T-cell (primary cell): ENCODE measurements around the gene MYH9. TPM values are rescaled to one million over a fixed set of nuclear protein-coding genes. Genes with fewer than 3 reads are reported as not detected.

Experiments
- ATAC-seq, 4 experiments: fragments of 200-7000 bp in 3 of 4; fragments of 150-1000 bp in 1 of 4; cut with Tn5 transposase; replicated peaks in 1 of 4; 1 replicate in 3 of 4; 2 replicates in 1 of 4; pipeline ENCODE4 v1.10.0; 2021; ENCODE audit warnings: moderate library complexity in 3 of 4, mild to moderate bottlenecking in 2 of 4, moderate number of reproducible peaks in 1 of 4
- CTCF ChIA-PET, 2 donors: fragments of 300-600 bp; sonication (Branson Sonifier 250); formaldehyde crosslinking; loops; one replicate each; lab custom pipeline; 2022; ENCODE audit warnings: antibody characterized with exemption in 2 of 2; lab: Charles Lee
- POLR2A ChIA-PET, 2 donors: fragments of 300-600 bp; sonication (Branson Sonifier 250); formaldehyde crosslinking; loops; one replicate each; lab custom pipeline; 2022; ENCODE audit warnings: antibody characterized with exemption in 2 of 2; lab: Charles Lee
- DNase-seq, 35 experiments: peaks; one replicate each; pipeline versions ENCODE4 v3.0.0 to v3.0.0-alpha.2; 2013 to 2023
- H3K27ac ChIP-seq: one replicate; pipeline ENCODE4 v1.5.1; 2013; ENCODE audit warnings: low read length
- H3K27me3 ChIP-seq, 2 experiments: replicated peaks in 1 of 2; 1 replicate in 1 of 2; 2 replicates in 1 of 2; pipeline versions ENCODE4 v1.6.1 to v1.7.0; 2013; ENCODE audit warnings: low read length in 1 of 2, mixed read lengths in 1 of 2; ENCODE audit not compliant: control insufficient read depth in 2 of 2, insufficient read depth in 2 of 2; ENCODE audit errors: extremely low read depth in 1 of 2
- H3K36me3 ChIP-seq, 2 donors: 1 replicate in 1 of 2; 2 replicates in 1 of 2; pipeline versions ENCODE4 v1.6.1 to v1.7.0; 2013; ENCODE audit warnings: low read length in 1 of 2; ENCODE audit not compliant: control insufficient read depth in 2 of 2, insufficient read depth in 1 of 2; ENCODE audit errors: extremely low read depth in 1 of 2
- H3K4me1 ChIP-seq, 2 experiments: 1 replicate in 1 of 2; 2 replicates in 1 of 2; pipeline versions ENCODE4 v1.6.1 to v1.7.0; 2013; ENCODE audit warnings: low read length in 2 of 2, mixed read lengths in 1 of 2; ENCODE audit not compliant: insufficient read depth in 2 of 2, control insufficient read depth in 1 of 2; ENCODE audit errors: extremely low read depth in 1 of 2
- H3K4me3 ChIP-seq, 2 donors: 1 replicate in 1 of 2; 2 replicates in 1 of 2; pipeline versions ENCODE4 v1.5.1 to v1.7.0; 2013; ENCODE audit warnings: mild to moderate bottlenecking in 2 of 2, low read length in 1 of 2, moderate library complexity in 1 of 2; ENCODE audit not compliant: control insufficient read depth in 1 of 2; ENCODE audit errors: extremely low read depth in 1 of 2
- H3K9me3 ChIP-seq: 2 replicates; pipeline ENCODE4 v1.7.0; 2013
- H3K27ac Mint-ChIP-seq, 2 donors: one replicate each; pipeline ENCODE4 v1.8.0; 2020 to 2021; ENCODE audit warnings: mild to moderate bottlenecking in 2 of 2, mixed read lengths in 2 of 2
- H3K27me3 Mint-ChIP-seq, 2 donors: one replicate each; pipeline ENCODE4 v1.8.0; 2021 to 2022; ENCODE audit warnings: mixed read lengths in 2 of 2
- H3K36me3 Mint-ChIP-seq: one replicate; pipeline ENCODE4 v1.8.0; 2021; ENCODE audit warnings: mixed read lengths
- H3K4me1 Mint-ChIP-seq, 3 donors: one replicate each; pipeline ENCODE4 v1.8.0; 2020 to 2022; ENCODE audit warnings: mixed read lengths in 3 of 3, mild to moderate bottlenecking in 1 of 3
- H3K4me3 Mint-ChIP-seq, 3 donors: one replicate each; pipeline ENCODE4 v1.8.0; 2020 to 2022; ENCODE audit warnings: mild to moderate bottlenecking in 3 of 3, mixed read lengths in 3 of 3, moderate library complexity in 3 of 3
- H3K9me3 Mint-ChIP-seq, 3 donors: one replicate each; pipeline ENCODE4 v1.8.0; 2020 to 2022; ENCODE audit warnings: mixed read lengths in 3 of 3
- WGBS: methylation state at CpG from one replicate; pipeline ENCODE4 v1.1.5; 2013; ENCODE audit warnings: missing lambda C conversion rate; ENCODE audit not compliant: insufficient coverage; 5-methylcytosine and 5-hydroxymethylcytosine counted together
- total RNA-seq, 35 experiments: library from RNA in 6 of 35; stranded (reverse) in 6 of 35; fragments of 120-200 nt in 1 of 35; gene quantifications; one replicate each; pipeline versions ENCODE4 v1.2.1 to v1.2.4 and lab custom pipeline; 2013 to 2026

The MYH9 gene
- total RNA-seq, 5 donors from 2014 or later (not counting 1 experiment from before 2014, with no cell fraction given) = 816 to 1,109 (median 896) TPM

DNA sequence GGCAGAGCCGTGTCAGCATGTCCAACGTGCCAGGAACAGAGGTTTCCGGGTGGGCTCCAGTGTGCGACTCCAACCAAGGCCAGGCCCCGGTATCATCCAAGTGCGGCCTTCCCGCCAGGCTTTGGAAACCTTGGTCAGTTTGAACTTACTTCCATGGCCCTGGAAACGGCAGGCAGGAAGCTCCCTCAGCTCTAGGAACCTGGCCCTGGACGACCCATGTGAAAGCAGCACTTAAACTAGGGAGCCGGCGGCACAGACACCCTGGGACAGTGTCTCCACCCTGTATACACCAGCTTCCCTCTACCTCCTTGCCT lies 65.2 kb downstream of the MYH9 start:
- Mint-ChIP-seq H3K27me3 (no peaks in the 10 kb centered on the region), H3K4me1 (peaks cover 18 to 30% (median 22%) of the 10 kb centered on the region in 3 donors), H3K4me3 (no peak overlapping the region), H3K36me3 (peaks cover 63% of the 10 kb centered on the region), H3K27ac (no peak overlapping the region), H3K9me3 (no peaks in the 10 kb centered on the region)
- ChIA-PET CTCF (no interaction called here), POLR2A (no interaction called here)
- H3K27me3 ChIP-seq = no peaks in the 10 kb centered on the region
- H3K27ac ChIP-seq = no peak overlapping the region
- H3K36me3 ChIP-seq = peaks cover 41 to 97% of the 10 kb centered on the region in 2 donors
- DNase-seq = no peak
- WGBS = 87% methylated on average over 9 of the region's 11 CpGs
- H3K4me3 ChIP-seq = no peak overlapping the region
- H3K9me3 ChIP-seq = no peaks in the 10 kb centered on the region
- H3K4me1 ChIP-seq = peaks cover 0 to 14% of the 10 kb centered on the region in 2 experiments
- no peak for ATAC-seq

DNA sequence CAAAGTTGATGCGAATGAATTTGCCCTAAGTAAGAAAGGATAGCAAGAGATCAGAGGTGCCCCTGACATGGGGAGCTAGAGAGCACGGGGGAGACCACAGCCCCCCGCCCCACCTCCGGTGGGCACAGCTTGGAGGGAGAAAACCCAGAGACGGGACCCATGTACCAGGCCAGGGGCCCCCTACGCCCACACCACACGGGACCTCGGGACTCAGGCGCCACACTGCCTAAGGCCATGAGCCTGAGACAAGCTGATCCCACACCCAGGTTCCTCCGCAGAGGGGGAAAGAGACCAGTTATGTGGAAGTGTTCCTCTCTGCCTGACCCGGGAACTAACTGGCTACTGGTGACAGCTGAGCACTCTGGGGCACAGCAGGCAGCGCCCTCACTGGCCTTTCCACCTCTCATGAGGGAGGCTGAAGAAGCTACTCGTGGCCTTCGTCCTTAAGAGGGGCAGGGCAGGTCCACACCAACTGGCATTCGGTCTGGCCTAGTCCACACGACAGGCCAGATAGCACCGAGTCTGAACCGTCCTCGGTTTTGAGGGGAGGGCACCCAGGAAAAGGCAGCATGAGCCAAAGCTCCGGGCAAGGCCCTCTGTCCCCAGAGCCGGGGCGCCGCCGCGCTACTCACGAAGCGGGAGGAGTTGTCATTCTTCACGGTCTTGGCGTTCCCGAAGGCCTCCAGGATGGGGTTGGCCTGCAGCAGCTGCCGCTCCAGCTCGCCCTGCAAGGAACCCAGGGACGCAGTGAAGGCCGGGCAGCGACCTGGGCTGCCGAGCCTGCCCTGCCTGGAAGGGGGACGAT lies 65.8 kb downstream of the MYH9 start:
- WGBS = 96% methylated on average over 36 of the region's 37 CpGs
- POLR2A ChIA-PET = no interaction called here
- H3K9me3 ChIP-seq = no peaks in the 10 kb centered on the region
- CTCF ChIA-PET = interaction anchor here in 1 of 2 donors (1.1 kb wide), 1 partner anchor 32 kb away, joined by 4 read pairs; no protein-coding TSS in a partner anchor
- peaks cover 12 to 25% (median 16%) of the 10 kb centered on the region in 3 donors for H3K4me1 Mint-ChIP-seq
- H3K36me3 Mint-ChIP-seq = peaks cover 63% of the 10 kb centered on the region
- no peak overlapping the region for H3K27ac ChIP-seq
- ATAC-seq (no peak), DNase-seq (no peak)
- no peaks in the 10 kb centered on the region for H3K27me3 ChIP-seq
- H3K4me1 ChIP-seq = peaks cover 0 to 9% of the 10 kb centered on the region in 2 experiments
- no peak overlapping the region for H3K4me3 ChIP-seq
- peaks cover 47 to 97% of the 10 kb centered on the region in 2 donors for H3K36me3 ChIP-seq
- no peaks in the 10 kb centered on the region for H3K27me3 Mint-ChIP-seq
- H3K9me3 Mint-ChIP-seq = no peaks in the 10 kb centered on the region
- H3K4me3 Mint-ChIP-seq = no peak overlapping the region
- H3K27ac Mint-ChIP-seq = peak overlapping the region; percentile 19 to 55

DNA sequence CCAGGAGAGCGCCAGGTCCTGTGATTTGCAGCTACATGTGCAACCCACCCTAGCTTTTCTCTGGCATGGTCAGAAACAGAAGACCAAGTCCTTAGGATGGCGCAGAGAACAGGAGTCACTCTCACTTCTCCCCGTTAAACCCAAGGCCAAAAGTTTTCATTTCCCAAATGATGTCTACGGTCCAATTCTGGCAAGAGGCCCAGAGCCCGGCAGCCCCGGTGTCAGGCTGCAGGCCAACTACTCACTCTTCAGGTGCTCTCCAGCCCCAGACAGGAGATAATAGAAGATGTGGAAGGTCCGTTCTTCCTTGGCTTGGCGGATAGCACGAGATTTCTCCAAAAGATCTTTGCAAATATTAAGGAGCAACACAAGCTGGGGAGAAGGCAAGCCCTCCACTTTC lies 67.2 kb downstream of the MYH9 start:
- CTCF ChIA-PET = interaction anchor here in 1 of 2 donors (1.1 kb wide), 1 partner anchor 31 kb away, joined by 4 read pairs; no protein-coding TSS in a partner anchor
- no peaks in the 10 kb centered on the region for H3K9me3 Mint-ChIP-seq
- no peak overlapping the region for H3K4me3 Mint-ChIP-seq
- ATAC-seq = no peak
- WGBS = 94% methylated on average over 4 of the region's 9 CpGs
- POLR2A ChIA-PET = no interaction called here
- Histone ChIP-seq H3K4me3 (no peak overlapping the region), H3K36me3 (peaks cover 41 to 97% of the 10 kb centered on the region in 2 donors), H3K9me3 (no peaks in the 10 kb centered on the region), H3K4me1 (peaks cover 0 to 4% of the 10 kb centered on the region in 2 experiments), H3K27ac (no peak overlapping the region), H3K27me3 (no peaks in the 10 kb centered on the region)
- H3K27me3 Mint-ChIP-seq = no peaks in the 10 kb centered on the region
- H3K27ac Mint-ChIP-seq = peak overlapping the region in 1 of 2 donors; percentile 49
- DNase-seq = no peak
- H3K4me1 Mint-ChIP-seq = peaks cover 3 to 19% (median 7%) of the 10 kb centered on the region in 3 donors
- peaks cover 55% of the 10 kb centered on the region for H3K36me3 Mint-ChIP-seq

DNA sequence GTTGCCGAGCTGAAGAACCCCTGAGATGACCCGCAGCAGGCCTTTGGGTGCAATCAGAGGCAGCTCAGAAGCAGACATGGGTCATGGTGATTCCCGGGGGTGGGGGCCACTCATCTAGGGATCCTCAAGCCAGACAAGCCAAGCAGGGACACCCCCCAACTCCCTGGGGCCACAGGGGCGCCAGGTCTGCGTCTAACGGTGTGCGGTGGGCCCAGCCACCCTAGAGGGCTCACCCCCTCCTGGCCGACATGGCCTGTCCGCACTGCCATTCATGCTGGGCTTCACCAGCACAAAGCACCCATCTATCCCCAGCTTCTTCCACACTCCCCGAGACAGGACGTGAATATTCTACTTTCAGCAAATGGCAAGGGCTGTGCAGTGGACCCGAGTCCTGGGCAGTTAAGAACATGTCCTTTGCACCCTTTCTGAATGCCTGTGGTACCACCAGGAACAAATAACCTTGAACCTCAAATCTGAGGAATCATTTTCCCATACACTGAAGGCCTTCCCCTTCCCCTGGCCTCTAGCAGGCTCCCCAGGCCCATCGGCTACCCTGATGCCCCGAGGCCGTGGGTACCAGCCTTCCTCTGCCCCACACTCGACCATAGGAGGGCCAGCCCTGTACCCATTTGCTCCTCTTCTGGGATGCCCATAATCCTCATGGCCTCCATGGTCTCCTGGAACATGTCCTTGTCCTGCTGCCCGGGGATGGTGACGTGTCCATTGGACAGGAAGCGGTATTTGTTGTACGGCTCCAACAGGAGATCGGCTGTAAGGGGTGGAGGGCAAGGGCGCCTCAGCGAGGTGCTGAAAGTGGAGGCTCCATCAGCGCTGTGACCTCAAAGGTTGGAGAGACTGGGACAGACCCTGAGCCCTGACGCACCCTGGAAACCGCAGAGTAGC lies 67.9 kb downstream of the MYH9 start:
- H3K36me3 ChIP-seq = peaks cover 41 to 97% of the 10 kb centered on the region in 2 donors
- no peaks in the 10 kb centered on the region for H3K9me3 ChIP-seq
- ChIA-PET CTCF (no interaction called here), POLR2A (interaction anchor here in 1 of 2 donors (0.6 kb wide), 1 partner anchor 57 kb away, joined by 3 read pairs; no protein-coding TSS in a partner anchor)
- H3K4me3 ChIP-seq = no peak overlapping the region
- peaks cover 0 to 3% of the 10 kb centered on the region in 2 experiments for H3K4me1 ChIP-seq
- DNase-seq (no peak), ATAC-seq (peak in 1 of 4 experiments; percentile 17)
- peaks cover 2 to 18% (median 8%) of the 10 kb centered on the region in 3 donors for H3K4me1 Mint-ChIP-seq
- no peaks in the 10 kb centered on the region for H3K27me3 ChIP-seq
- peaks cover 56% of the 10 kb centered on the region for H3K36me3 Mint-ChIP-seq
- H3K27me3 Mint-ChIP-seq = no peaks in the 10 kb centered on the region
- H3K9me3 Mint-ChIP-seq = no peaks in the 10 kb centered on the region
- no peak overlapping the region for H3K27ac ChIP-seq
- H3K4me3 Mint-ChIP-seq = no peak overlapping the region
- WGBS = 89% methylated on average over 24 of the region's 26 CpGs
- peak overlapping the region; percentile 52 to 57 for H3K27ac Mint-ChIP-seq

DNA sequence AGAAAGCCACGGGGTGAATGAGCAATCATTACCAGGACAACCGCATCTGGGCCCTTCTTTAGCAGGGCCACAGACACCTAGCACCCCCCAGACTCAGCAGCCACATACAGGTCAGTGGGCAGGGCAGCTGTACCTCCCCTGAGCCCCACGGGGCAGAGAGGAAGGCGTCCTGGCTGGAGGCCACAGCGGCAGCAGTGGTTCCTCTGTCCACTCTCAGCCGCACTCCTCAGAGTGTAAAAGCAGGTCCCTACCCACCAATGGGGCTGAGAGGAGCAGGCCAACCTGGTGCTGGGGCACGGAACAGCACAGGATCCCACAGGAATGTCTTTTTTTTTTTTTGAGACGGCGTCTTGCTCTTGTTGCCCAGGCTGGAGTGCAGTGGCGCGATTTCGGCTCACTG lies 69.3 kb downstream of the MYH9 start:
- ChIA-PET POLR2A (no interaction called here), CTCF (no interaction called here)
- Mint-ChIP-seq H3K9me3 (no peaks in the 10 kb centered on the region), H3K27ac (no peak overlapping the region), H3K27me3 (no peaks in the 10 kb centered on the region), H3K36me3 (peaks cover 62% of the 10 kb centered on the region), H3K4me3 (no peak overlapping the region), H3K4me1 (peaks cover 0 to 21% (median 9%) of the 10 kb centered on the region in 3 donors)
- no peak for ATAC-seq
- no peak overlapping the region for H3K4me3 ChIP-seq
- H3K9me3 ChIP-seq = no peaks in the 10 kb centered on the region
- 81% methylated on average over 6 of the region's 12 CpGs for WGBS
- H3K4me1 ChIP-seq = no peaks in the 10 kb centered on the region
- H3K36me3 ChIP-seq = peaks cover 37 to 97% of the 10 kb centered on the region in 2 donors
- H3K27ac ChIP-seq = no peak overlapping the region
- no peak for DNase-seq
- H3K27me3 ChIP-seq = no peaks in the 10 kb centered on the region

DNA sequence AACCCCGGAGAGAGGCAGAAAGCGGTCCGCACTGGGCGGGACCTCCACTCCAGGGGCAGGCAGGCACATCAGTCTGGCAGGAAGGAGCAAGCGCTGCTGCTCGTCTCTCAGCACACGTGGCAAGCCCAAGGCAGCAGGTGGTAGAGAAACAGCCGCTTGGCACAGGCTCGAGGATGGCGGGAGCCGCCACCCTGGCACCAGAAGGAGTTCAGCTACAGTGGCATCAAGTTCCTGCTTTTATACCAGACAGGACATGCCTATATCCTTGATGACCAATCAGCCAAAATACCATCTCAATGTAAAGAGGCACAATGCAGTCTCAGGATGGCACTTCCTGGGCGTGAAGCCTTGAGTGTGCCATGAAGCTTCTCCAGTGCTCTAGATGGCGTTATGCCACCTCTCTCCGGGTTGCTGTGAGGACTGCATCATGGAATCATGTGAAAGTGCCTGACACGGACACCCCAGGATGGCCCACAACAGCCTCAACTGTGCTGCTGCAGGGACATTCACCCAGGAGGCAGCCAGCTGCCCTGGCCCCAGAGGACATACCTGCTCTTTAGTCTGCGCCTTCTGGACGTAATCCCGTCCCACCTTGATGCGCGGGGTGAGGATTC lies 70.0 kb downstream of the MYH9 start:
- no peaks in the 10 kb centered on the region for H3K4me1 ChIP-seq
- H3K27ac ChIP-seq = no peak overlapping the region
- H3K4me3 Mint-ChIP-seq = no peak overlapping the region
- H3K4me1 Mint-ChIP-seq = peaks cover 0 to 15% (median 7%) of the 10 kb centered on the region in 3 donors
- no peaks in the 10 kb centered on the region for H3K9me3 ChIP-seq
- H3K27ac Mint-ChIP-seq = peak overlapping the region in 1 of 2 donors; percentile 31
- WGBS = 78% methylated on average over 15 of the region's 20 CpGs
- CTCF ChIA-PET = interaction anchor here (0.5 kb wide), 2 partner anchors 15 to 153 kb away, joined by 5 read pairs; no protein-coding TSS in a partner anchor
- peaks cover 31 to 95% of the 10 kb centered on the region in 2 donors for H3K36me3 ChIP-seq
- no peak overlapping the region for H3K4me3 ChIP-seq
- peaks cover 56% of the 10 kb centered on the region for H3K36me3 Mint-ChIP-seq
- H3K9me3 Mint-ChIP-seq = no peaks in the 10 kb centered on the region
- POLR2A ChIA-PET = interaction anchor here in 1 of 2 donors (0.7 kb wide), 1 partner anchor 62 kb away, joined by 3 read pairs; no protein-coding TSS in a partner anchor
- no peaks in the 10 kb centered on the region for H3K27me3 ChIP-seq
- DNase-seq (no peak), ATAC-seq (no peak)
- H3K27me3 Mint-ChIP-seq = no peaks in the 10 kb centered on the region
